ENCODE data around the gene DAPK3.
"Not testable (repeated sequence)": the region's sequence is repeated elsewhere in the genome, so short reads cannot be mapped to it uniquely, and the experiment has no call there.

DAPK3 gene

DNA sequence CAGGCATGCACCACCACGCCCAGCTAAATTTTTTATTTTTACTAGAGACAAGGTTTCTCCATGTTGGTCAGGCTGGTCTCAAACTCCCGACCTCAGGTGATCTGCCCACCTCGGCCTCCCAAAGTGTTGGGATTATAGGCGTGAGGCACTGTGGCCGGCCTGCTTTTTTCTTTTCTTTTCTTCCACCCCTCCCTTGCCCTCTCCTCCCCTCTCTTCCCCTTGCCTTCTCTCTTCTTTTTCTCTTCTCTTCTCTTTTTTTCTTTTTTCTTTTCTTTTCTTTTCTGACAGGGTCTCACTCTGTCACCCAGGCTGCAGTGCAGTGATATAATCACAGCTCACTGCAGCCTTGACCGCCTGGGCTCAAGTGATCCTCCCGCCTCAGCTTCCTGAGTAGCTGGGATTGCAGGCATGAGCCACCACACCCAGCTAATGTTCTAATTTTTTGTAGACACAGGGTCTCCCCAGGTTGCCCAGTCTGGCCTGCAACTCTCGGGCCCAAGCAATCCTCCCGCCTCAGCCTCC, 18.1 kb downstream of the DAPK3 start:
- DNase-seq: not testable (repeated sequence)

DNA sequence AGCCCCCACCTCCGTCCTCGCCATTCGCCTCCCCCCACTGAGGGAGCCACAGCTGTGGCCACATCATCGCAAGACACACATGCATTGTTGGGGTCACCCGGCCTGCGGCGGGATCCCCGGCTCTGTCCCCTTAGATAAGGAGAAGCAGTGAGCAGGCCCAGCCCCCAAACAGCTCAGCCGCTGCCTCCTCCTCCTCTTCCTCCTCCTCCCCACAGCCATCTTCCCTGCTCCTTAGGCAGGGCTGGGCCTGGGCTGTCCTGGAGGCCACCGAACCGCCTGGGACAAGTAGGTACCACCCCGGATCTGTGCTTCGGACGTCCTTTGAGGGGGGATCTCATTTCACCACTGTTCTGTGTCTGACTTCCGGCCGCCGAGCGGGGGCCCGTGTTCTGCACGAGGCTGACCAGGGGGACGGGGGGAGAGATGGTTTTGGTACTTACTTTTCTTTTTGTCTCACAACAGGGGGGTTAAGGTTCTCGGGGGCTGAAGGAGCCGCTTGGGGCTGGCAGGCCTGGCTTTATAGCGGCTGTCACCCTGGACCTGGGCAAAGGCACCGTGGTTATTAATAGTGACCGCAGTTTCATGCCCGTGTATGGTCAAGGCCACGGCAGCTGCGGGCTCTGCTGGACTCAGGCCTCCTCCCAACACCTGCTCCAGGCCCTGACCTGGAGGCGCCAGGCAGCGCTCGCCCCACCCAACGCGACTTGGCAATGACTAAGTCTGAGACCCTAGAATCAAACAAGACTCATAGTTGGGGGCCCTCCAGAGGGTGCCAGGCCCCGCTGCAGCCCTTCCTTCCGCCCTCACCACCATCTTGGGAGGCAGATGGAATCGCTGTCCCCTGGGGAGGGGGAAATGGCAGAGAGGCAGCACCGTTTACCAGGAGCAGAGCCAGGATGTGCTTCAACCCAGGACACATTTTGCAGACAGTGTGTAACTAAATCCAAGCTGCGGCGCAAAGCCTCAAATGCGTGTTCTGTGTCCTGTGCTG, 19.7 kb downstream of the DAPK3 start:
- peak; percentile 62 for DNase-seq

DNA sequence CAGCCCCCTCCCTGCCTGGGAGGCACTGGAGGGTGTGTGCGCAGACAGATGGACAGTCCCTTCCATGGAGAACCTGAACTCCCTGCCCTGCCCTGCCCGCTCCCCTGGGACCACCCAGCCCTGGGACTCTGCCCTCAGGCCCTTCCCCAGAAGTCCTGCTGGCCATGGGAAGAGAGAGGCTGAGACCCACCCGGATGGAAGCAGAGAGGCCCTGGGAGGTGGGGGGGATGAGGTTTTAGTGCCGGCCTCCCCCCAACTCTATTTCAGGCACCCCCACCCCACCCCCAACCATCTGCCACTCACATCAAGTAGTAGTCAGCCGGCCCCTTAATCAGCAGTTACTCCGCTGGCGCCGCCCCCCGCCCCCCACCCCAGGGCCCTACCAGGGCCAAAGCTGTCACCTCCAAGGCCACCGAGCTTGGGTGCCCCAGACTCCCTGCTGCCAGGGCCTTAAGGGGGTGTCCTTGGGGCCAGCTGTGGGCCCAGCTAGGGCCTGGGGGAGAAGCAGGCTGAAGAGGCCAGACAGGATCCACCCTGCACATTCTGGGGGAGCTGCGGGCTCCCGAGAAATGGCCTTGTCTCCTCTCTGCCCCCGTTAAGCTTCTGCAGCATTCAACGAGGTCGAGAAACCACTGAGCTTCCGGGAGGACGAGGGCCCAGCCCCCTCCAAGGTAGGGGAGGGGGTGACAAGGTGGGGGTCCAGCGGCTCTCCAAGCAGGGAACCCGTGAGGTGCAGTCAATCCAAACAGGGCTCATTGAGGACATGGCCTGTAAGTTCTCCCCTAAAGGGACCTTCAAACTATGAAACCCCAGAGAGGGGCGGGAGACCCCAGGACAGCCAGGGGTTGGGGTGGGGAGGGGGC, 20.7 kb downstream of the DAPK3 start:
- no peak for DNase-seq

DNA sequence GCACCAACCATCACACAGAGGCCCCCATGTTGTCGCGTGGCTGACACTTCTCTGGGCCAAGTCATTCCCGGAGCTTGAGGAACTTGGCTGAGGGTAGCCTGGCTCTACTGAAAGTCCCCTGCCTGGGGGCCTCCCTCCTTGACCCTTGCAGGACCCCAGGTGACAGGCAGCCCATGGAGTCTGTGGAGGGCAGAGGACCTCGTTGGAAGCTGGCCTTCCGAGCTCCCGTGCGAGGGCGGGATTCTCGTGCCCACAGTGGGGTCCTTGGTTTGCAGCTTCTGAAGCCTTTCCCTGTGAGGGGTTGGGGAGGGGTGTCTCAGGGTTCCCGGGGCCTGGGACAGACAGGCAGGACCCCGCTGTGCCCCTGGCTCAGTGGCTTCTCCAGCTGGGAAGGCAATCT, 21.6 kb downstream of the DAPK3 start:
- no peak for DNase-seq

DNA sequence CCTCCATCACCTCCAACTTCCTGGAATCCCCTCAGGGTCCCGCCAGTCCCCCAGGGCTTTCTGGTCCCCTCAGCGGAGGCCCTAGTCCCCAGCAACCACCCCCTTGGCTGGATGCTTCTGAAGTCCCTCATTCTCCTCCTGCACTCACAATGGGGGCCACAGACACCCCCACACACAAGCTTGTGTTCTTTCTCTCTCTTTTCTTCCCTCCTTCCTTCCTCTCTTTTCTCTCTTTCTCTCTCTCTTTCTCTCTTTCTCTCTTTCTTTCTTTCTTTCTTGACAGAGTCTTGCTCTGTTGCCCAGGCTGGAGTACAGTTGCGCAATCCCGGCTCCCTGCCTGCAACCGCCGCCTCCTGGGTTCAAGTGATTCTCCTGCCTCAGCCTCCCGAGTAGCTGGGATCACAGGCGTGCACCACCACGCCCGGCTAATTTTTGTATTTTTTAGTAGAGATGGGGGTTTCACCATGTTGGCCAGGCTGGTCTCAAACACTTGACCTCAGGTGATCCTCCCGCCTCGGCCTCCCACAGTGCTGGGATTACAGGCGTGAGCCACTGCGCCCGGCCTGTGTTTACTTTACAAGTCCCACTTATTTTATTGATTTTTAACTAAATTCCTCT, 23.5 kb downstream of the DAPK3 start:
- DNase-seq: not testable (repeated sequence)

DNA sequence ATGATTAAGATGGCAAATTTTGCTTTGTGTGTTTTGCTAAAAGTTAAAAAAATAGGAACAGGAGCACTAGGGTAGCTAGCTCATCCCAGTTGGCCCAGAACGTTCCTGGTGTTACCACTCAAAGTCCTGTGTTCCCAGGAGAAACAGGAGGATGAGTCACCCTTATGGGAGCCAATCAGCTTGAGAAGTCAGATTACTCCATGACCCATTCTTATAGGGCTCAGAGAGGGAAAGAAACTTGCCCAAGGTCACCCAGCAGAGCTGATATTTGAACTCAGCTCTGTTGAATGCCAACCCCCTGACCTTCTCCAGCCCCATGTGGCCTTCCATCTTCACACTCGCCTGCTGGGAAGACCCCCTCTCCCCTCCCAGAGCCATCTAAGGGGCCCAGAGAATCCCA, 25.1 kb downstream of the DAPK3 start:
- no peak for DNase-seq

DNA sequence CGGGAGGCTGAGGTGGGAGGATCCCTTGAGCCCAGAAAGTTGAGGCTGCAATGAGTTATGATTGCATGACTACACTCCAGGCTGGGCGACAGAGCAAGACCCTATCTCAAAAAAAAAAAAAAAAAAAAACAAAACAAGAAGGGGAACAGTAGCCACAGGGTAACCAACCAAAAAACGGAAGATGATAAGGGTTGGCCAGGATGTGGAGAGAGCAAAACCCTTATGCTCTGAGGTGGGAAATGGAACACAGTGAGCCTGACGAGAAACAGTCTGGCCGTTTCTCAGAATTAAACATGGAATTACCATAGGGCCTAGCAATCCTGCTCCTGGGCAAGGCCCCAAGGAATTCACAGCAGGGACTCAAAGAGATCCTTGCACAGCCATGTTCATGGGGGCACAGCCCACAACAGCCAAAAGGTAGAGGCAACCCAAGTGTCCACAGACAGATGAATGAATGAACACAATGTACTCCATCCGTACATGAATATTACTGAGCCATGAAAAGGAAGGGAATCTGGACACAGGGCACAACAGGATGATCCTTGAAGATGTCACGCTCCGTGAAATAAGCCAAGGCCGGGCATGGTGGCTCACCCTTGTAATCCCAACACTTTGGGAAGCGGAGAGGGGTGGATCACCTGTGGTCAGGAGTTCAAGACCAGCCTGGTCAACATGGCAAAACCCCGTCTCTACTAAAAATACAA, 26.7 kb downstream of the DAPK3 start:
- no peak for DNase-seq

DNA sequence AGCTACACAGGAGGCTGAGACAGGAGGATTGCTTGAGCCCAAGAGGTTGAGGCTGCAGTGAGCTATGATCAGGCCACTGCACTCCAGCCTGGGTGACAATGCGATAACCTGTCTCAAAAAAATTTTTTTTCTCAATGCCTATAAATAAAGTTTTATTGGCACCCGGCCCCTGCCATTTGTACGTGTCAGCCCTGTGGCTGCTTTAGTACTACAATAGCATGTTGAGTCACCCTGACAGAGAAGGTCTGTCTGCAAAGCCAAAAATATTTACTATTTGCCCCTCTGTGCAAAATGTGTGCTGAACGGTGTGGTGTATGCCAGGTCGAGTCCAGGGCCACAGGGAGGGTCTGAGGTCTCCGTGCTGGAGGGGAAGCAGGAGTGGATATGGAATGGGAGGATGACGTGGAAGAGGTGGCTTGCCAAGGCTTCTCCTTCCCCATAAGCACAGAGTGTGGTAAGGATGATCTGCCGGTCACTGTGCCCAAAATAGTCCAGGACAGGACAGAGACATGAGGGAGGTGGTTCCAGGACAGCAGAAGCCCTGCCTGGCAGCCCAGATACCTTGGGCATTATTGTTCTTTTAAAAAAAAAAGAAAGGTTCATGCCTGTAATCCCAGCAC, 28.0 kb downstream of the DAPK3 start:
- no peak for DNase-seq

DNA sequence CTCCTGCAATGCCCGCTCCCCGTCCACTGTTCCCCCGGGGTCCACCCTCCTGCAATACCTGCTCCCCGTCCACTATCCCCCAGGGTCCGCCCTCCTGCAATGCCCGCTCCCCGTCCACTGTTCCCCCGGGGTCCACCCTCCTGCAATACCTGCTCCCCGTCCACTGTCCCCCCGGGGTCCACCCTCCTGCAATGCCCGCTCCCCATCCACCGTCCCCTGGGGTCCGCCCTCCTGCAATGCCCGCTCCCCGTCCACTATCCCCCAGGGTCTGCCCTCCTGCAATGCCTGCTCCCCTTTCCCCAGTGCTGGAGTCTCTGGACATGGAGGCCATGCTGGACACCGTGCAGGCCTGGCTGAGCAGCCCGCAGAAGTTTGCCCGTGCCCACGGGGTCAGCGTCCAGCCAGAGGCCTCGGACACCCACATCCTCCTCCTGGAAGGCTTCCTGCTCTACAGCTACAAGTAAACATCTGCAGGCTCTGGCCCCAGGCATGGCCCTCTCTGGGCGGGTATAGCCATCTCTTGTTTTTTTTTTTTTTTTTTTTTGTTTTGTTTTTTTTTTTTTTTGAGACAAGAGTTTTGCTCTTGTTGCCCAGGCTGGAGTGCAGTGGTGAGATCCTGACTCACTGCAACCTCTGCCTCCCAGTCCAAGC, 32.5 kb downstream of the DAPK3 start:
- not testable (repeated sequence) for DNase-seq

DNA sequence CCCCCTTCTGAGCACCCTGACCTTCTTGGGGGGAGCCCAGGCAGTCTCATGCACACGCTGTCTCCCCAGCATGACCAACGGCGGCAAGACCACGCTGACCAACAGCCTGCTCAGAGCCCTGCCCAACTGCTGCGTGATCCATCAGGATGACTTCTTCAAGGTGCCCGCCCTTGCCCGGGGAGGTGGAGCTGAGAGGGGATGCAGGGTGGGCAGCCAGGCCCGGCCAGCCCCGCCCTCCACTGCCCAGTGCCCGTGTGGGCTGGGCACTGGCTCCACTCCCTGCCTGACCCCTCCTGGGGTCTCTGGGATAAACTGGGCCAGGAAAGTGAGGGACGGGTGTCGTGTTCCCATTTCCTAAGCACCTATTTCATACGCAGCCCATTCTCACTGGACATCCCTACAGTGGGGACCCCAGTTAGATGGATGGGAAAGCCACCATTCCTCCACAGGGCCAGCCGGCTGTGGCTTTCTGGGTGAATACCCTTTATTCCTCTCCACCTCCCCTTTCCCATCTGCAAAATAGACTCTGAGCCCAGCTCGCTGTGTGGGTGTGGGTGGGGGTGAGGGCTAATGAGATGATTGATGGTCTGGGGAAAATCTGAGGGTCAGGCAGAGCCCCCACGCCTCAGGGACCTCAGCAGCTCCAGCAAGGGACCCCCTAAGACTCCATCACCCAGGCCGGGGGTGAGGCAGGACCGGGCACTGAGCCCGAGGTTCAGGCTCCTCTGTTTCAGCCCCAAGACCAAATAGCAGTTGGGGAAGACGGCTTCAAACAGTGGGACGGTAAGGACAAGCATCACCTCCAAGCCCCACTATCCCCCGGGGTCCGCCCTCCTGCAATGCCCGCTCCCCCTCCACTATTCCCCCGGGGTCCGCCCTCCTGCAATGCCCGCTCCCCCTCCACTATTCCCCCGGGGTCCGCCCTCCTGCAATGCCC, 34.1 kb downstream of the DAPK3 start:
- DNase-seq: no peak

DNA sequence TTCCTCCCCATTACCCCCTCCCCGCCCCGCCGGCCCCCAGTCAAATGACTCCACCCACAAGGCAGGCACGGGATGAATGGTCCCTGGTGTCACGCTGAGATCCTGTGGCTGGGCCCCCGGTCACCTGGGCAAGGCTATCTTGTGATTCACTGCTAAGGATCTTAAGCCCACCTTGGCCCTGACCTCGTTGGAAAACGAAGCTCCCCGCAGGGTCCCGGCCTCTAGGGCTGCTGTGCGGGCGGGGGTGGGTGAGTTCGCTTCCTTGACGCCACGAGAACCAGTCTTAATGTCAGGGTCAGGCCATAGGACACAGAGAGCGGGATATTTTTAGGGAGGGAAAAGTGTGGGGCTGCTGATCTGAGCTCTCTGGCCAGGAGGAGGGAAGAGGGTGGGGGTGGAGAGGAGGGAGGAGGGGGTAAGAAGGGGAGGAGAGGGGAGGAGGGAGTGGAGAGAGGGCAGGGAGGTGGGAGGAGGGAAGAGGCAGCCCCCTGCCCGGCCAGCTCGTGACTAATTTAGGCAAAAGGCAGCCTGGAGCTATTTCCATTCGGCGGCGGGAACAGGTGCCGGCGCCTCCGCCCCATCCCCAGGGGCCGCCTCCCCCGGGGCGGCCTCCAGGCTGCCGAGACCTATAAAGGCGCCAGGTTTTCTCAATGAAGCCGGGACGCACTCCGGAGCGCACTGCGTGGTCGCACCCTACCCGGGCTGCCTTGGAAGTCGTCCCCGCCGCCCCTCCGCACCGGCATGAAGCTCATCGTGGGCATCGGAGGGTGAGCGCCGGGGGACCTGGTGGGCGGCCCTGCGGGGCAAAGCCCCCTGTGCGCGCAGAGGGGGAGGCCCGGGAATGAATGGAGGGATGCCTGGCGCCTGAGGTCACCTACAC, 37.7 kb downstream of the DAPK3 start, which contains the start of gene NMRK2:
TSS of gene NMRK2 (plus strand) at position 139 of the 880 bp plus-strand sequence. CDS start at position 742, 603 bp downstream.
- peak; percentile 58 for DNase-seq

DNA sequence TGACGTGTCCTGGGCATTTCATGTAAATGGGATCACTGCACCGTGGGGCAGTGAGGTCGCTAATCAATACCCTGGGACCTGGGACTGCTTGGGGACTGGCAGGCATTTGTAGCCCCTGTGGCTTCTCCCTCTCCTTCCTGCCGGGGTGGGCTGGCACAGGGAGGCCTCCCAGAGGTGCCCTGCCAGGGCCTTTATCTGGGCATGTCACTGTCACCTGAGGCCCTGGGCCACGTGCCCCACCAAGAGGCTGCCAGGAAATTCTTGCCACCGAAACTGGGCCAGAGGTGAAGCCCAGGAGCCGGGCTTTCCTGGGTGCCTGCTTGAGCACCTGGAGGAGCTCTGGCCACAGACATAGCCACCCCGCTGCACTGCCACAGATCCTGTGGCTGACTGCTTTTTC, 39.9 kb downstream of the DAPK3 start:
- DNase-seq: no peak

DNA sequence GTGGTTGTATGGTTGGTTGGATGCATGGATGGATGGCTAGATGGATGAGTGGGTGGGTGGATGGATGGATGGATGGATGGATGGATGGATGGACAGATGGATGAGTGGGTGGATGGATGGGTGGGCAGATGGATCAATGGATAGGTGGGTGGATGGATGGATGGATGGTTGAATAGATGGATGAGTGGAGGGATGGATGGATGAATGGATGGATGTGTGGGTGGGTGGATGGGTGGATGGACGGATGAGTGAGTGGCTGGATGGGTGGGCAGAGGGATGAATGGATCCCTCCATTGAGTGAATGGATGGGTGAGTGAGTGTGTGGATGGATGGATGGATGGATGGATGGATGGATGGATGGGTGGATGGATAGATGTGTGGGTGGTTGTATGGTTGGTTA, 47.0 kb downstream of the DAPK3 start:
- DNase-seq: no peak

DNA sequence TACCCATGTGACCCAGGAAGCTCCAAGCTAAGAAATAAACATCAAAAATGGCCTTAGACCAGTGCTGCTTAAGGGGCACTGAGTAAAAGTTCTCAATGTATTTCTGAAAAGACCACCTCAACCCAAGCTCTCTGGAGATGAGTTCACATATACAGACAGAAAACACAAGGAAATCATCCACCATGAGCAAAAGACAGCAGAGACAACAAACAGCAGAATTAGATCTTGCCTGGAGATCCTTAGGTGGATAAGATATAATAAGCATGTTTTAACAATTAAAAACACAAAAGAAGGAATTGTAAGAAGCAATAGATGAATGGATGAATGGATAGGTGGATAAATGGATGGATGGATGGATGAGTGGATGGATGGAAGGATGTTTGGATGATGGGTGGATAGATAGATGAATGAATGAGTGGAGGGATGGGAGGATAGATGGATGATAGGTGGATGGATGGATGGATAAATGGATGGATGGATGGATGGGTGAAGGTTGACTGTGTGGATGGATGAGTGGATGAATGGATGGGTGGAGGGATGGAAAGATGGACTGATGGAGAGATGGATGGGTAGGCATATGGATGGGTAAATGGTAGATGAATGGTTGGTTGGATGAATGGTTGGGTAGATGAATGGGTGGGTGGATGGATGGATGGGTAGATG, 47.7 kb downstream of the DAPK3 start:
- DNase-seq: no peak

DNA sequence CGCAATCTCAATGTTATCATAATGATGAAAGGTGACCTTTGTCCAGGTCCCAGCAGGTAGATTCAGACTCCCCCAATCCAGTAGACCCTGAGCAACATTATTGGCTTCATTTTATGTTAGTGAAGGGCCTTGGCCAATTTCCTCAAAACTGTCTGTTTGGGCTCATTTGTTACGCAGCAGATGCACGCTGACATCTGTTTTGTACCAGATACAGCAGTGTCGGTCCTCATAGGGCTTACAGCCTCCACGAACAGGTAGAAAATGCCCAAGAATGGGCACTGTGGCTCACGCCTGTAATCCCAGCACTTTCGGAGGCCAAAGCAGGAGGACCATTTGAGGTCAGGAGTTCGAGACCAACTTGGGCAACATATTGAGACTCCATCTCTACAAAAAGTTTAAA, 51.1 kb downstream of the DAPK3 start:
- DNase-seq: no peak

DNA sequence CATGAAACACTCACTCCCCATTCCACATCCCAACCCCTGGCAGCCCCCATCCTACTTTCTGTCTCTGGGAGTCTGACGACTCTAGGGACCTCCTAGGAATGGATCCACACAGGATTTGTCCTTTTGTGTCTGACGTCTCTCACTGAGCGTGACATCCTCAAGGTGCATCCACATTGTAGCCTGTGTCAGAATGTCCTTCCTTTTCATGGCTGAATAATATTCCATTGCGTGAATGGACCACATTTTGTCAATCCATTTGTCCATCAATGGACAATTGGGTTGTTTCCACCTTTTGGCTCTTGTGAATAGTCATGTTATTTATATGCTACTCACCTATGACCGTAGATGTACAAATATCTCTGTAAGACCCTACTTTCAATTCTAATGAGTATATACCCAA, 54.9 kb downstream of the DAPK3 start:
- no peak for DNase-seq

DNA sequence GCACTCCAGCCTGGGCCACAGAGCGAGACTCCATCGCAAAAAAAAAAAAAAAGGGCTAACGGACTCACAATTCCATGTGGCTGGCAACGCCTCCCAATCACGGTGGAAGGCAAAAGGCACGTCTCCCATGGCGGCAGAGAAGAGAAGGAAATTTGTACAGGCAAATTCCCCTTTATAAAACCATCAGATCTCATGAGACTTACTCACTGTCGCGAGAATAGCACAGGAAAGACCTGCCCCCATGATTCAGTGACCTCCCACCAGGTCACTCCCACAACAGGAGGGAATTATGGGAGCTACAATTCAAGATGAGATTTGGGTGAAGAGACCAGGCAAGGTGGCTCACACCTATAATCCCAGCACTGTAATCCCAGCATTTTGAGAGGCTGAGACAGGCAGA, 56.7 kb downstream of the DAPK3 start:
- no peak for DNase-seq

DNA sequence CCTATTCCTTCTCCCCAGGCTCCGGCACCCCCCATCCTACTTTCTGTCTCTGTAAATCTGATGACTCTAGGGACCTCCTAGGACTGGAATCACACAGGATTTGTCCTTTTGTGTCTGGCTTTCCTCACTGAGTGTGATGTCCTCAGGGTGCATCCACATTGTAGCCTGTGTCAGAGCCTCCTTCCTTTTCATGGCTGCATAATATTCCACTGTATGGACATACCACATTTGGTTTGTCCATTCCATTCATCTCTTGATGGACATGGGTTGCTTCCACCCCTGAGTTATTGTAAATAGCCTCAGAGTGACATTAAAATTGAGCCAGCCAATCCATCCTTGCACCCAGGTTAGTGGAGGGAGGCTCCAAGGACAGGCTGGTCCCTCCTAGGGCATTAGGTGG, 60.8 kb downstream of the DAPK3 start:
- no peak for DNase-seq
